GM12878 (cell line): ENCODE measurements around the gene TEC.

Experiments
- ATF3 ChIP-seq: IDR thresholded peaks from 2 replicates; pipeline ENCODE4 v1.6.1; 2011; ENCODE audit warnings: low read depth, mild to moderate bottlenecking, low read length, moderate library complexity, borderline replicate concordance; ENCODE audit errors: extremely low read depth
- ATF7 ChIP-seq: fragments of 450-650 bp; IDR thresholded peaks from 2 replicates; pipeline ENCODE4 v1.6.1; 2016; ENCODE audit warnings: low read depth, mild to moderate bottlenecking
- EGR1 ChIP-seq, 2 experiments: IDR thresholded peaks; 1 replicate in 1 of 2; 2 replicates in 1 of 2; pipeline ENCODE4 v1.6.1; 2011 to 2012; ENCODE audit warnings: low read depth in 2 of 2, low read length in 2 of 2, borderline replicate concordance in 1 of 2, mild to moderate bottlenecking in 1 of 2, moderate library complexity in 1 of 2
- FOS ChIP-seq: IDR thresholded peaks from 3 replicates; pipeline ENCODE4 v1.6.1; 2011; ENCODE audit warnings: borderline replicate concordance; ENCODE audit not compliant: insufficient read length; ENCODE audit errors: extremely low read depth
- JUND ChIP-seq: IDR thresholded peaks from 2 replicates; pipeline ENCODE4 v1.6.1; 2012; ENCODE audit warnings: low read depth, mild to moderate bottlenecking, low read length, improper control_type of control experiment, moderate library complexity
- POLR2A ChIP-seq: IDR thresholded peaks from 2 replicates; pipeline ENCODE4 v1.6.1; 2011; ENCODE audit warnings: low read depth, mild to moderate bottlenecking, low read length
- RAD21 ChIP-seq: IDR thresholded peaks from 2 replicates; pipeline ENCODE4 v1.6.1; 2011; ENCODE audit warnings: mild to moderate bottlenecking, low read depth, low read length, moderate library complexity; ENCODE audit not compliant: insufficient read depth
- REST ChIP-seq: IDR thresholded peaks from 2 replicates; pipeline ENCODE4 v1.6.1; 2012; ENCODE audit warnings: mild to moderate bottlenecking, low read depth, low read length
- YY1 ChIP-seq: IDR thresholded peaks from 2 replicates; pipeline ENCODE4 v1.6.1; 2011; ENCODE audit warnings: low read depth, mild to moderate bottlenecking, low read length

GRCh38 chr4:48241731-48242130 is 27.9 kb downstream of the TEC start:
- TF ChIP-seq ATF3 (no peak), REST (no peak), YY1 (no peak), EGR1 (IDR thresholded peaks at IDR 0.05; ENCODE audit: borderline replicate concordance in 1 of 2, low read depth in 2 of 2, low read length in 2 of 2) (no peak), FOS (no peak), POLR2A (no peak), RAD21 (no peak), JUND (no peak), ATF7 (no peak)
